Esophagus squamous epithelium (tissue), 5 donors: Measurements from ENCODE around the gene BNIP2. TPM values are rescaled to one million over a fixed set of nuclear protein-coding genes. Genes with fewer than 3 reads are reported as not detected.
"Not testable (repeated sequence)": the region's sequence is repeated elsewhere in the genome, so short reads cannot be mapped to it uniquely, and the experiment has no call there.

Source experiments
- DNase-seq: peaks from one replicate; lab custom pipeline; 2025; lab: John Stamatoyannopoulos, UW
- H3K27ac ChIP-seq, 4 donors: fragments of 200-600 bp; sonication (generic); one replicate each; pipeline ENCODE4 v1.5.1; 2016 to 2019; ENCODE audit warnings: mild to moderate bottlenecking in 1 of 4
- H3K27me3 ChIP-seq, 4 donors: fragments of 200-600 bp; sonication (generic); 1 replicate in 3 of 4; 2 replicates in 1 of 4; pipeline versions ENCODE4 v1.5.1 to v1.6.0; 2017 to 2021; ENCODE audit warnings: antibody characterized with exemption in 1 of 4
- H3K36me3 ChIP-seq, 3 donors: fragments of 200-600 bp; sonication (generic); one replicate each; pipeline ENCODE4 v1.5.1; 2016 to 2019
- H3K4me1 ChIP-seq, 3 donors: fragments of 200-600 bp; sonication (generic); one replicate each; pipeline ENCODE4 v1.5.1; 2017 to 2019
- H3K4me3 ChIP-seq, 4 donors: fragments of 200-600 bp; sonication (generic); 1 replicate in 3 of 4; 2 replicates in 1 of 4; pipeline ENCODE4 v1.5.1; 2016 to 2019; ENCODE audit warnings: mild to moderate bottlenecking in 2 of 4, moderate library complexity in 1 of 4
- H3K9me3 ChIP-seq, 3 donors: fragments of 200-600 bp; sonication (generic); one replicate each; pipeline ENCODE4 v1.5.1; 2016 to 2019
- POLR2A ChIP-seq, 4 donors: fragments of 450-650 bp; IDR thresholded peaks; one replicate each; pipeline ENCODE4 v1.6.1; 2017; ENCODE audit warnings: antibody characterized with exemption in 4 of 4, mild to moderate bottlenecking in 4 of 4, moderate library complexity in 3 of 4
- WGBS, 2 donors: methylation state at CpG; one replicate each; pipeline ENCODE4 v1.1.5; 2018; 5-methylcytosine and 5-hydroxymethylcytosine counted together
- intact Hi-C: fragments of 100-400 bp; cut with DNase I; formaldehyde crosslinking; loops from one replicate; pipeline ENCODE4 v1.15.0; 2022
- total RNA-seq, 4 donors: library from RNA; depleted of rRNA; stranded (reverse); fragments of >200 nt; gene quantifications; one replicate each; pipeline ENCODE4 v1.1.0, GENCODE V29; 2016
- TF ChIP-seq, protein P1 (sequence below), 6 experiments: fragments of 450-650 bp in 4 of 6; fragments of 200-600 bp in 2 of 6; sonication (generic) in 2 of 6; IDR thresholded peaks; one replicate each; pipeline ENCODE4 v1.5.1; 2016 to 2019; ENCODE audit warnings: antibody characterized with exemption in 6 of 6, mild to moderate bottlenecking in 4 of 6, moderate library complexity in 4 of 6
- donor health status: DM: yes; HTN: yes; CAD: no.

BNIP2 gene
- total RNA-seq, 4 donors from 2014 or later = 57.5 to 115 (median 74.6) TPM

DNA sequence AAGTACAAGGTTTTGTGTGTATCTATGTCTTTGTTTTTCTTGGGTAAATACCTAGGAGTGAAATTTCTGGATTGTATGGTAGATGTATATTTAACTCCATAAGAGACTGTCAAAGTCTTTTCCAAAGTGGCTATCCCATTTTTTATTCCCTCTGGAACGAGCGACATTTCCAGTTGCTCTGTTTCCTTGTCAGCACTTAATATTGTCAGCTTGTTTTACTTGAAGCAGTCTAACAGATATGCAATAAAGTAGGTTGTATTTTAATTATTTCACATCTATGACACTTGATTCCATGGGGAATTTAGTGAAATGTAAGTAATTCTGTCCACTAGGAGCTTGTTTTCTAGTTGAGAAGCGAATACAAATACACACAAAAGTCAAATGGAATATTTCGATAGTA is 18.5 kb upstream of the BNIP2 start:
- H3K36me3 ChIP-seq = no peaks in the 10 kb centered on the region
- 89 to 98% methylated on average over 4 of the region's 4 CpGs for WGBS, 2 donors
- intact Hi-C loops = no loop called here
- TF ChIP-seq POLR2A (IDR thresholded peaks at IDR 0.05) = no peak
- TF ChIP-seq, protein P1, sequence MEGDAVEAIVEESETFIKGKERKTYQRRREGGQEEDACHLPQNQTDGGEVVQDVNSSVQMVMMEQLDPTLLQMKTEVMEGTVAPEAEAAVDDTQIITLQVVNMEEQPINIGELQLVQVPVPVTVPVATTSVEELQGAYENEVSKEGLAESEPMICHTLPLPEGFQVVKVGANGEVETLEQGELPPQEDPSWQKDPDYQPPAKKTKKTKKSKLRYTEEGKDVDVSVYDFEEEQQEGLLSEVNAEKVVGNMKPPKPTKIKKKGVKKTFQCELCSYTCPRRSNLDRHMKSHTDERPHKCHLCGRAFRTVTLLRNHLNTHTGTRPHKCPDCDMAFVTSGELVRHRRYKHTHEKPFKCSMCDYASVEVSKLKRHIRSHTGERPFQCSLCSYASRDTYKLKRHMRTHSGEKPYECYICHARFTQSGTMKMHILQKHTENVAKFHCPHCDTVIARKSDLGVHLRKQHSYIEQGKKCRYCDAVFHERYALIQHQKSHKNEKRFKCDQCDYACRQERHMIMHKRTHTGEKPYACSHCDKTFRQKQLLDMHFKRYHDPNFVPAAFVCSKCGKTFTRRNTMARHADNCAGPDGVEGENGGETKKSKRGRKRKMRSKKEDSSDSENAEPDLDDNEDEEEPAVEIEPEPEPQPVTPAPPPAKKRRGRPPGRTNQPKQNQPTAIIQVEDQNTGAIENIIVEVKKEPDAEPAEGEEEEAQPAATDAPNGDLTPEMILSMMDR (IDR thresholded peaks at IDR 0.05) = no peak
- DNase-seq = no peak
- peaks cover 0 to 36% (median 0%) of the 10 kb centered on the region in 4 donors for H3K27me3 ChIP-seq
- H3K27ac ChIP-seq = no peak overlapping the region
- H3K4me1 ChIP-seq = no peaks in the 10 kb centered on the region
- peaks cover 0 to 6% (median 6%) of the 10 kb centered on the region in 3 donors for H3K9me3 ChIP-seq
- H3K4me3 ChIP-seq = no peak overlapping the region

DNA sequence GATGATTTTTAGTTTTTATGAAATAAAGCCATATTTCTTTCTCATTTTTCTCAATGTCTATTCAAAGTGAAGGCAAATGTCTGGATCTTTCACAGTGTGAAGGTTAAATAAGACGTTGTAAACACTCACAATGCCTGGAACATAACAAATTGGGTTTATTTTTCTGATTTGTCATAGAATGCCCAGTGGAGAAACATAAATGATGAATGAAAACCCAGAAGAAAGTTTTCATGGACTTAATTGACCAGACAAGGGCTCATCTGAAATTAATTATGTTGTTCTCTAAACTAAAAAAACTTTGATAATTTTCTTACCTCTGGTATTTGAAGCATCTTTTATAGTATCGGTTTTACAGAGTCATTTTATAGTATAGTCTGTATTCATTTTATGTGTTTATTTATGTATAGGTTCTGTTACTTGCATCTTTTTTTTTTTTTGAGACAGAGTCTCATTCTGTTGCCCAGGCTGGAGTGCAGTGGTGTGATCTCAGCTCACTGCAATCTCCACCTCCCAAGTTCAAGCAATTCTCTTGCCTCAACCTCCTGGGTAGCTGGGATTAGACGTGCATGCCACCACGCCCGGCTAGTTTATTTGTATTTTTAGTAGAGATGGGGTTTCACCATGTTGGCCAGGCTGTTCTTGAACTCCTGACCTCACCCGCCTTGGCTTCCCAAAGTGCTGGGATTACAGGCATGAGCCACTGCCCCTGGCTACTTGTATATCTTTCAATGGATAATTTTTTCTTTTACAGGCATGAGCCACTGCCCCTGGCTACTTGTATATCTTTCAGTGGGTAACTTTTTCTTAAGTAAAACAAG is 15.1 kb upstream of the BNIP2 start:
- H3K36me3 ChIP-seq = no peaks in the 10 kb centered on the region
- intact Hi-C loops = no loop called here
- TF ChIP-seq POLR2A (IDR thresholded peaks at IDR 0.05) = no peak
- TF ChIP-seq, protein P1 (IDR thresholded peaks at IDR 0.05) = no peak
- H3K9me3 ChIP-seq = peaks cover 0 to 6% (median 6%) of the 10 kb centered on the region in 3 donors
- no peak for DNase-seq
- no peak overlapping the region for H3K27ac ChIP-seq
- 60 to 63% methylated on average over 6 of the region's 6 CpGs for WGBS, 2 donors
- no peaks in the 10 kb centered on the region for H3K4me1 ChIP-seq
- peaks cover 0 to 46% (median 0%) of the 10 kb centered on the region in 4 donors for H3K27me3 ChIP-seq
- H3K4me3 ChIP-seq = no peak overlapping the region

DNA sequence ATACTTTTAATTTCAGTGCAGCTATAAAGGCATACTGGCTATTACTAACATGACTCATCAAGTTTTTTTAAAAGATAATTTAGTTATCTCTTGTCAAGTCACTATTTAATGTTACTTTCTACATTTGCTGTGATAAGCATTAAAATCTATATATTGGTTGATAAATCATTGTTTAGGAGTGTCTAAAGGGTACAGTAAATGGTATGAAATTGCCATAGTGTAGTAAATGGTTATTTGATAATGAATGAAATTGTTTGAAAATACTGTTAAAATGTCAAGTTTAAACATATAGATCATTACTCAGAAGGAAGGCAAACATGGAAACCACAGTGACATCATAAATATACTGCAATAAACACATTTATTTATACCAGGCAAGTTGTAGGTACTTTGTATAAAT is 13.2 kb upstream of the BNIP2 start:
- no peak for TF ChIP-seq POLR2A (IDR thresholded peaks at IDR 0.05)
- TF ChIP-seq, protein P1 (IDR thresholded peaks at IDR 0.05) = no peak
- H3K9me3 ChIP-seq = peaks cover 0 to 2% (median under 1%) of the 10 kb centered on the region in 3 donors
- H3K4me3 ChIP-seq = no peak overlapping the region
- intact Hi-C loops = no loop called here
- no peak for DNase-seq
- H3K36me3 ChIP-seq = no peaks in the 10 kb centered on the region
- no peaks in the 10 kb centered on the region for H3K4me1 ChIP-seq
- H3K27me3 ChIP-seq = peaks cover 0 to 54% (median 0%) of the 10 kb centered on the region in 4 donors
- H3K27ac ChIP-seq = no peak overlapping the region

DNA sequence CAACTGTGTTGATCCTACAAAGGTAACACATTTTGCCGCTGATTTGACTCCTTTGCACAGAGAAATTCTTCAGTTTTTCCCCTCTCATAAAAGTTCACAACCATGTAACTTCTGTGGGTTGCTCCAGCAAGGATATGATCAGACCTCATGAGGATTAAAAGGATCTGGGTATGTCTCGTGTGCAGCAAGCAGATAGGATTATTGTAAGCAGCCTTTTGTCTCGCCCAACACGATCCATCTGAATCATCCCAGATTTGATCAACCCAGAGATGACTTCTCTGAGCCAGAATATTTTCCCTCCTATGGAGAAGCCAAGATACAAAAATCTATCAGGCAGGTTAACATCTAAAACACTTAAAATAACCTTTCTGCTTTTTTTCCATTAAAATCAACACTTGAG is 12.8 kb upstream of the BNIP2 start:
- intact Hi-C loops = no loop called here
- Histone ChIP-seq H3K9me3 (no peaks in the 10 kb centered on the region), H3K27ac (no peak overlapping the region), H3K27me3 (peaks cover 0 to 51% (median 0%) of the 10 kb centered on the region in 4 donors), H3K4me3 (no peak overlapping the region), H3K4me1 (no peaks in the 10 kb centered on the region), H3K36me3 (no peaks in the 10 kb centered on the region)
- WGBS, 2 donors = 39 to 54% methylated on average over 4 of the region's 4 CpGs
- TF ChIP-seq, protein P1 (IDR thresholded peaks at IDR 0.05) = no peak
- TF ChIP-seq POLR2A (IDR thresholded peaks at IDR 0.05) = no peak
- no peak for DNase-seq

DNA sequence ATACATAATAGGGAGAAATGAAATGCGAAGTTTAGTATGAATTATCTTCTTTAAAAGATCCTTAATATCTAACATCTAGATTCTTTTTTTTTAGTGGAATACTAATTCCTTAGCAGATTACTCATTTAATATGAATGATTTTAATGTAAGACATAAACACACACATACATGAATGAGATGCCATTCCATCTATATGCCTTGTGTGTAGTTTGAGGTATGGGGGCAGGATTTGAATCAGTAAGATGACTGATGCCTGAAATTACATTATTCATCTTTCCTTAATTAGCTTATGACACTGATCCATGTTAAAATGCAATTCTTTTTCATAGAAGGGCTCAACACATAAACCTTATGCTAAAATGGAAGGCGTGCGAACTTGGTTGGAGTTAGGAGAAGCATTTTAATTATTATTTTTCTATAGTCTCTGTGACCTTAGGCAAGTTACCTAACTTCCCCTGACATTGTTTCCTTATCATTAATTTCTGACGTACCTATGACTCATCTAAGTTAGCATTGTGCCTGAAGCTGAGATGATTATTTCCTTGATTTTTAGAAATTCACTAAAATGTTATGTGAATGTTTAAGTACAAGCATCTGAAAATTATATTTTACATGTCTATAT is 10.8 kb upstream of the BNIP2 start:
- 36 to 55% methylated on average over 4 of the region's 4 CpGs for WGBS, 2 donors
- H3K36me3 ChIP-seq = no peaks in the 10 kb centered on the region
- TF ChIP-seq POLR2A (IDR thresholded peaks at IDR 0.05) = no peak
- TF ChIP-seq, protein P1 (IDR thresholded peaks at IDR 0.05) = no peak
- peaks cover 0 to 39% (median 0%) of the 10 kb centered on the region in 4 donors for H3K27me3 ChIP-seq
- H3K27ac ChIP-seq = no peak overlapping the region
- H3K4me1 ChIP-seq = no peaks in the 10 kb centered on the region
- no peaks in the 10 kb centered on the region for H3K9me3 ChIP-seq
- no peak overlapping the region for H3K4me3 ChIP-seq
- DNase-seq = no peak
- intact Hi-C loops = no loop called here

DNA sequence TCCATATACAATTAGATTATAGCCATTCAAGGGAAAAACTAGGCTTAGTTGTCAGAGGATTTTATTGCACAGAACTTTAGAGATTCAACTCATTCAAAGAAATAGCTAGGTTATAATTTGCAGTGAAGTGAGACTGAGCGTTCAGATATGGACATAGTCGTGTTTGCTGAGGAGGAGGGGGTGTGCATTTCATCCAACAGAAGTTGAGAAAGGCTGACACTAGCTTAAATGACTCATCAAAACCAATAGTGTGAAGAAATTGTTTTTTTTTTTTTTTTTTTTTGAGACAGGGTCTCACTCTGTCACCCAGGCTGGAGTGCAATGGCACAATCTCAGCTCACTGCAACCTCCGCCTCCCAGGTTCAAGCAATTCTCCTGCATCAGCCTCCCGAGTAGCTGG is 8.9 kb upstream of the BNIP2 start:
- 67 to 83% methylated on average over 4 of the region's 4 CpGs for WGBS, 2 donors

More for the DNA sequence above, 8.9 kb upstream of the BNIP2 start:
- DNase-seq, H3K4me3 ChIP-seq, H3K27ac ChIP-seq, H3K9me3 ChIP-seq, H3K4me1 ChIP-seq, H3K36me3 ChIP-seq, intact Hi-C loops: not testable (repeated sequence)
- peaks cover 0 to 23% (median 0%) of the 10 kb centered on the region in 4 donors for H3K27me3 ChIP-seq
